ENCODE measurements around the gene STS. TPM values are rescaled to one million over a fixed set of nuclear protein-coding genes. Genes with fewer than 3 reads are reported as not detected.

STS gene
- total RNA-seq, 1 donor from 2014 or later: 2.4 TPM

DNA sequence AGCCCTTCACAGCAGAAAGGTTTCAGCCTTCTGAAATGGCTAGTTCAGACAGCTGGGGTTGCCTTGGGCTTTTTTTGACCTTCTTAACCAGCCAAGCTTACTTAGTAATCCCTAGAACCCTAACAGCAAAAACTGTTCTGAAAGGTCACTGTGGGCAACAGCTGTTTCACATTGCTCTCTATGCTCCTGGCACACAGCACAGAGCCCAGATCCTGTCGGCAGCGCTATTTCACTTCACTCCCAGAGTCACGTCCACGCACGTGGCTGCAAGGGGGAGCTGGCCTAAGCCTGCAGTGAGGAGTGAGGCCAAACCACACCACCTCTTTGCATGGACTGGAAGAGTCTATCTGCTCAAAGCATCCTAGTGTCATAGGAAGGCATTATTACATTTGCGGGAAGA lies 32.0 kb upstream of the STS start:
- no peak for DNase-seq (ENCODE audit: low read depth)
- TF ChIP-seq, protein P1, sequence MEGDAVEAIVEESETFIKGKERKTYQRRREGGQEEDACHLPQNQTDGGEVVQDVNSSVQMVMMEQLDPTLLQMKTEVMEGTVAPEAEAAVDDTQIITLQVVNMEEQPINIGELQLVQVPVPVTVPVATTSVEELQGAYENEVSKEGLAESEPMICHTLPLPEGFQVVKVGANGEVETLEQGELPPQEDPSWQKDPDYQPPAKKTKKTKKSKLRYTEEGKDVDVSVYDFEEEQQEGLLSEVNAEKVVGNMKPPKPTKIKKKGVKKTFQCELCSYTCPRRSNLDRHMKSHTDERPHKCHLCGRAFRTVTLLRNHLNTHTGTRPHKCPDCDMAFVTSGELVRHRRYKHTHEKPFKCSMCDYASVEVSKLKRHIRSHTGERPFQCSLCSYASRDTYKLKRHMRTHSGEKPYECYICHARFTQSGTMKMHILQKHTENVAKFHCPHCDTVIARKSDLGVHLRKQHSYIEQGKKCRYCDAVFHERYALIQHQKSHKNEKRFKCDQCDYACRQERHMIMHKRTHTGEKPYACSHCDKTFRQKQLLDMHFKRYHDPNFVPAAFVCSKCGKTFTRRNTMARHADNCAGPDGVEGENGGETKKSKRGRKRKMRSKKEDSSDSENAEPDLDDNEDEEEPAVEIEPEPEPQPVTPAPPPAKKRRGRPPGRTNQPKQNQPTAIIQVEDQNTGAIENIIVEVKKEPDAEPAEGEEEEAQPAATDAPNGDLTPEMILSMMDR (IDR thresholded peaks at IDR 0.05; ENCODE audit: insufficient read depth, low read length, poor library complexity, severe bottlenecking): no peak
- Histone ChIP-seq H3K27me3 (ENCODE audit: control insufficient read depth, insufficient read depth, low read length) (no peaks in the 10 kb centered on the region), H3K4me3 (ENCODE audit: low read depth, low read length) (no peak overlapping the region), H3K36me3 (ENCODE audit: control insufficient read depth, insufficient read depth, low read length) (no peaks in the 10 kb centered on the region)

DNA sequence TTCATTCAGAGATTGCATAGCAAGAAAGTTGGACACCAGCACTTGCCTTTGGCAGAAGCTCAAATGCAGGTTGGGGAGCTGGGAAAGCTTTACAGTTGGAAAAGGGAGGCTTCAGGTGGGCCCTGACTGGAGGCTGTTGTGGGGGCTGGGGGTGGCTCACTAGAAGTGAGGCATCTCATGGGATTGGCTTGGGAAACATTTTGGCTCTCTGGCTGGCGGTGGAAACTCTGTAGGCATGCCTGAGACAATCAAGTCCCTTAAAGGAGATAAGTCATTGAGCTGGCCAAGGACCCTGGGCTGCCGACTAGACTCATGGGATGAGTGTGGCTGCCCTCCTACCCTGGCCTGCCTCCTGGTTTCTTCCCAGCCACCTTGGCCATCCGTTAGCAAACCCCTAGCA lies 31.4 kb upstream of the STS start:
- TF ChIP-seq, protein P1 (IDR thresholded peaks at IDR 0.05; ENCODE audit: insufficient read depth, low read length, poor library complexity, severe bottlenecking): no peak
- Histone ChIP-seq H3K4me3 (ENCODE audit: low read depth, low read length) (no peak overlapping the region), H3K27me3 (ENCODE audit: control insufficient read depth, insufficient read depth, low read length) (no peaks in the 10 kb centered on the region), H3K36me3 (ENCODE audit: control insufficient read depth, insufficient read depth, low read length) (no peaks in the 10 kb centered on the region)
- DNase-seq (ENCODE audit: low read depth): no peak

DNA sequence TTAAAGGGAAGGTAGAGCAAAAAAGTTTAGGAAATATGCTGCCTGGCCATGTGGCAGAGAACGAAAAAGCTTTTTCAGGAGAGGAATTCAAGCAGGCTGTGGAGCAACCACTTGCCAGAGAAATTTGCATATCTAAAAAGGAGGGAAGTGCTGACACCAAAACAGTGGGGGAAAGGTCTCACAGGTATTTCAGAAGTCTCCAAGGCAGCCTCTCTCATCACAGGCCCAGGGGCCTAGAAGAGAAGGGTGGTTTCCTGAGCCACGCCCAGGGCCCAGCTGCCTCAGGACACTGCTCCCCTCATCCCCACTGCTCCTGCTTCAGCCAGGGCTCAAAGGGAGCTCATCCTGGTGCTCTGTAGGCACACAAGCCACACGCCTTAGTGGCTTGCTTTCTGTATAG lies 29.9 kb upstream of the STS start:
- Histone ChIP-seq H3K27me3 (ENCODE audit: control insufficient read depth, insufficient read depth, low read length) (no peaks in the 10 kb centered on the region), H3K36me3 (ENCODE audit: control insufficient read depth, insufficient read depth, low read length) (no peaks in the 10 kb centered on the region), H3K4me3 (ENCODE audit: low read depth, low read length) (no peak overlapping the region)
- TF ChIP-seq, protein P1 (IDR thresholded peaks at IDR 0.05; ENCODE audit: insufficient read depth, low read length, poor library complexity, severe bottlenecking): no peak
- DNase-seq (ENCODE audit: low read depth): no peak

DNA sequence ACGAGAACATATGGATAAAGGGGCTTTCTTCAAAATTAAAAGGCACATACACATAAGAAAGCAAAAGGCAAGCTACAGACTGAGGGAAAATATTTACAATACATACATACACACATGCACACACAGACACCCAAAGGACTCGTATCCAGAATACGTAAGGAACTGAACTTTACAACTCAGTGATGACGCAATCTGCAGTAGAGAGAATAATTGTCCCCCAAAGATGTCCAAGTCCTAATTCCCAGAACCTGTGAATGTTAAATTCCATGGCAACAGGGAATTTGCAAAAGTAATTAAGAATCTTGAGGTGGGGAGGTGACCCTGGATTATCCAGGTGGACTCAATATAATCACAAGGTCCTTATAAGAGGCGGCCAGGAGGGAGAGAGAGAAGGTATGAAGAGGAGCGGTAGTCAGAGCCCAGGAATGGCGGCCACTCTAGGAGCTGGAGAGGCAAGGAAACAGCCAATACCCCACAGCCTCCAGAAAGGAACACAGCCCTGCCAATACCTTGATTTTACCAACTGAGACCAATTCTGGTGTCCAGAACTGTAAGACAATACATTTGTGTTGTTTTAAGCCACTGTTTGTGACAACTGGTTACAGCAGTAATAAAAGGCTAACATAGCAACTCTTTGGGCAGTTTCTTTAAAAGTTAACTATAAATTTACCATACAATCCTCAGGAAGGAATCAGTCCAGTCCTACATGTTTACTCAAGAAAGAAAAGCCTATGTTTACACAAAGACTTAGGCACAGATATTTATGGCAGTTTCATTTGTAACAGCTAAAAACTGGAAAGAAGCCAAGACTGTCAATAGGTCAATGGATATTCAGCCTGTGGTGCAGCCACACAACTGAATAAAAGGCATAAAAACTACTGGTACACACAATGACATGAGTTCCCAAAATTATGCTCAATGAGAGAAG lies 27.3 kb upstream of the STS start:
- DNase-seq (ENCODE audit: low read depth): no peak
- Histone ChIP-seq H3K4me3 (ENCODE audit: low read depth, low read length) (no peak overlapping the region), H3K27me3 (ENCODE audit: control insufficient read depth, insufficient read depth, low read length) (no peaks in the 10 kb centered on the region), H3K36me3 (ENCODE audit: control insufficient read depth, insufficient read depth, low read length) (no peaks in the 10 kb centered on the region)
- TF ChIP-seq, protein P1 (IDR thresholded peaks at IDR 0.05; ENCODE audit: insufficient read depth, low read length, poor library complexity, severe bottlenecking): no peak

DNA sequence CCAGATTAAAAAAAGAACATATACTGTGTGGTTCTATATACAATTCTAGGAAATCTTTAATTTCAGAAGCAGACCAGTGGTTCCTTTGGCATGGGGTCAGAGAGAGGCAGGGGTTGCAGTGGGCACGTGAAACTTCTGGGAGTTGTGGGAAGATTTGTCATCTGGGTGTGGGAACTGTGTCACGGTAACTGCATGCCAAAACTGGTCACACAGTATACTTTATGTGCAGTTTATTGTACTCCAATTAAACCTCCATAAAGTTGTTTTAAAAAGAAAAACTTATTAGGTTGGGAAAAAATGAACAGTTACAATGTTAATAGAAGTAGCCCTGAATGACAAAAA lies 26.7 kb upstream of the STS start:
- H3K27me3 ChIP-seq (ENCODE audit: control insufficient read depth, insufficient read depth, low read length): no peaks in the 10 kb centered on the region
- no peak for DNase-seq (ENCODE audit: low read depth)
- no peaks in the 10 kb centered on the region for H3K36me3 ChIP-seq (ENCODE audit: control insufficient read depth, insufficient read depth, low read length)
- TF ChIP-seq, protein P1 (IDR thresholded peaks at IDR 0.05; ENCODE audit: insufficient read depth, low read length, poor library complexity, severe bottlenecking): no peak
- H3K4me3 ChIP-seq (ENCODE audit: low read depth, low read length): no peak overlapping the region

DNA sequence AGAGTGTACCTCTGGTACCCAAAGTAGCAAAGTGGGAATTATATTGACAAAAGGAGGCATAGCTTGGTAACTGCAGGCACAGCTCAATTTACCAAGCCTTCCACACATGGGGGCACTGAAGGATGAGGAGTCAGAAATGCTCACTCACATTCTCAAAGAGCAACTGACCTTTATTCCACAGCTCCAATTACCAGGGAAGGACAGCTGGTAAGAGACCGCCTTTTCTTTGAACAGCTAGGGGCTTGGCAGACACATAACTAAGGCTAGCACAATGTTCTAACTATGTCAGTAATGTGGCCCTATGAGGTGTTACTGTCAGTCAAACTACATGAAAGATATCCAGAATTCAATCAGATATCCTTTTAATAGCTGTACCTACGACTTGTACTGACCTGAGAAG lies 20.5 kb upstream of the STS start:
- TF ChIP-seq, protein P1 (IDR thresholded peaks at IDR 0.05; ENCODE audit: insufficient read depth, low read length, poor library complexity, severe bottlenecking): no peak
- no peaks in the 10 kb centered on the region for H3K36me3 ChIP-seq (ENCODE audit: control insufficient read depth, insufficient read depth, low read length)
- DNase-seq (ENCODE audit: low read depth): no peak

More for the DNA sequence above, 20.5 kb upstream of the STS start:
- Histone ChIP-seq H3K27me3 (ENCODE audit: control insufficient read depth, insufficient read depth, low read length) (no peaks in the 10 kb centered on the region), H3K4me3 (ENCODE audit: low read depth, low read length) (no peak overlapping the region)
